Smooth muscle cell (in vitro differentiated cells): ENCODE data around the gene TMEM203. TPM values are rescaled to one million over a fixed set of nuclear protein-coding genes. Genes with fewer than 3 reads are reported as not detected.
A peak's percentile ranks its signal among the peaks of the same experiment; 100 is the strongest.

Experiments used
- DNase-seq: peaks from one replicate; lab custom pipeline; 2025; ENCODE audit not compliant: unreplicated experiment; lab: John Stamatoyannopoulos, UW
- H2AFZ ChIP-seq: fragments of 200-600 bp; sonication (generic); 2 replicates; pipeline ENCODE4 v1.6.0; 2016; ENCODE audit warnings: antibody characterized with exemption, low read depth, mild to moderate bottlenecking
- H3F3A ChIP-seq: fragments of 200-600 bp; sonication (generic); 2 replicates; pipeline ENCODE4 v1.6.0; 2017; ENCODE audit warnings: antibody characterized with exemption, low read depth
- H3K27ac ChIP-seq: fragments of 200-600 bp; sonication (generic); 2 replicates; pipeline ENCODE4 v1.5.1; 2016; ENCODE audit warnings: low read depth, mild to moderate bottlenecking
- H3K27me3 ChIP-seq: fragments of 200-600 bp; sonication (generic); 2 replicates; pipeline ENCODE4 v1.6.1; 2016; ENCODE audit warnings: low read depth, mild to moderate bottlenecking
- H3K36me3 ChIP-seq: fragments of 200-600 bp; sonication (generic); 2 replicates; pipeline ENCODE4 v1.5.1; 2016; ENCODE audit warnings: low read depth
- H3K4me1 ChIP-seq: fragments of 200-600 bp; sonication (generic); 2 replicates; pipeline ENCODE4 v1.5.1; 2016; ENCODE audit warnings: low read depth
- H3K4me2 ChIP-seq: fragments of 200-600 bp; sonication (generic); 2 replicates; pipeline ENCODE4 v1.6.0; 2016; ENCODE audit warnings: mild to moderate bottlenecking
- H3K4me3 ChIP-seq: fragments of 200-600 bp; sonication (generic); 2 replicates; pipeline ENCODE4 v1.5.1; 2016; ENCODE audit warnings: mild to moderate bottlenecking
- H3K79me2 ChIP-seq: fragments of 200-600 bp; sonication (generic); 2 replicates; pipeline ENCODE4 v1.6.0; 2016; ENCODE audit warnings: low read depth, mild to moderate bottlenecking
- H3K9ac ChIP-seq: fragments of 200-600 bp; sonication (generic); 2 replicates; pipeline ENCODE4 v1.6.0; 2016; ENCODE audit warnings: low read depth
- H3K9me3 ChIP-seq: fragments of 200-600 bp; sonication (generic); replicated peaks from 2 replicates; pipeline ENCODE4 v1.5.1; 2016; ENCODE audit warnings: low read depth
- H4K20me1 ChIP-seq: fragments of 200-600 bp; sonication (generic); 2 replicates; pipeline ENCODE4 v1.6.0; 2016; ENCODE audit warnings: low read depth
- WGBS: methylation state at CpG from one replicate; pipeline ENCODE4 v1.1.7; 2016; ENCODE audit warnings: low lambda C conversion rate; 5-methylcytosine and 5-hydroxymethylcytosine counted together
- polyA plus RNA-seq: library from polyadenylated mRNA; unstranded; fragments of >200 nt; fragmentation: Nextera tagmentation; extraction: Ambion mirVana; gene quantifications from 2 replicates; pipeline ENCODE4 v1.2.1, GENCODE V29; 2016
- total RNA-seq: library from RNA; depleted of rRNA; stranded (reverse); fragments of >200 nt; gene quantifications from 2 replicates; pipeline ENCODE4 v1.2.3, GENCODE V29; 2014
- TF ChIP-seq, protein P1 (sequence below): fragments of 200-600 bp; sonication (generic); IDR thresholded peaks from 2 replicates; pipeline ENCODE4 v1.5.1; 2017; ENCODE audit warnings: borderline replicate concordance, mild to moderate bottlenecking, antibody characterized with exemption; ENCODE audit not compliant: insufficient read depth, poor library complexity, severe bottlenecking

The TMEM203 gene
- total and polyA plus RNA-seq, 2 experiments from 2014 or later: 31.0 to 55.1 TPM

DNA sequence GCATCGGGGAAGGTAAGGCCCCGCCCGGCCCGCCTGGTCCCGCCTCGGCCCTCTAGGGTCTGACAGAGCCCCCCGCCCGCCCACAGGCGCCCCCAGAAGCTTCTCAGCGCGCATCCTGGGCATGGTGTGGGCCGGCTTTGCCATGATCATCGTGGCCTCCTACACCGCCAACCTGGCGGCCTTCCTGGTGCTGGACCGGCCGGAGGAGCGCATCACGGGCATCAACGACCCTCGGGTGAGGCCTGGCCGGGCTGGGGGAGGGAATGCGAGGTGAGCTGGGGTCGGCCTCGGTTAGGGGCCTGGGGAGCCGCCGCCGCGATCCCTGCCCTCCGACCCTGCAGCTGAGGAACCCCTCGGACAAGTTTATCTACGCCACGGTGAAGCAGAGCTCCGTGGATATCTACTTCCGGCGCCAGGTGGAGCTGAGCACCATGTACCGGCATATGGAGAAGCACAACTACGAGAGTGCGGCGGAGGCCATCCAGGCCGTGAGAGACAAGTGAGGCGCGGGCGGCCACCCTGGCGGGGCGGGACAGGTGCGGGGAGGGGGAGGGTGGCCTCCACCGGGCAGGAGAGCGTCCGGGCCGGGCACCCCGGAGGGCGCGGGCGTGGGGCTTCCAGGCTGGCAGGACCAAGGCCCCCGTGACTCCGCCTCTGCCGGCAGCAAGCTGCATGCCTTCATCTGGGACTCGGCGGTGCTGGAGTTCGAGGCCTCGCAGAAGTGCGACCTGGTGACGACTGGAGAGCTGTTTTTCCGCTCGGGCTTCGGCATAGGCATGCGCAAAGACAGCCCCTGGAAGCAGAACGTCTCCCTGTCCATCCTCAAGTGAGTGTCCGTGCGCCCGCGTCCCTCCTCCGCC is 42.7 kb downstream of the TMEM203 start:
- no peak for DNase-seq
- no peaks in the 10 kb centered on the region for H3F3A ChIP-seq
- no peaks in the 10 kb centered on the region for H3K9me3 ChIP-seq
- no peaks in the 10 kb centered on the region for H3K4me1 ChIP-seq
- H2AFZ ChIP-seq: no peak overlapping the region
- TF ChIP-seq, protein P1, sequence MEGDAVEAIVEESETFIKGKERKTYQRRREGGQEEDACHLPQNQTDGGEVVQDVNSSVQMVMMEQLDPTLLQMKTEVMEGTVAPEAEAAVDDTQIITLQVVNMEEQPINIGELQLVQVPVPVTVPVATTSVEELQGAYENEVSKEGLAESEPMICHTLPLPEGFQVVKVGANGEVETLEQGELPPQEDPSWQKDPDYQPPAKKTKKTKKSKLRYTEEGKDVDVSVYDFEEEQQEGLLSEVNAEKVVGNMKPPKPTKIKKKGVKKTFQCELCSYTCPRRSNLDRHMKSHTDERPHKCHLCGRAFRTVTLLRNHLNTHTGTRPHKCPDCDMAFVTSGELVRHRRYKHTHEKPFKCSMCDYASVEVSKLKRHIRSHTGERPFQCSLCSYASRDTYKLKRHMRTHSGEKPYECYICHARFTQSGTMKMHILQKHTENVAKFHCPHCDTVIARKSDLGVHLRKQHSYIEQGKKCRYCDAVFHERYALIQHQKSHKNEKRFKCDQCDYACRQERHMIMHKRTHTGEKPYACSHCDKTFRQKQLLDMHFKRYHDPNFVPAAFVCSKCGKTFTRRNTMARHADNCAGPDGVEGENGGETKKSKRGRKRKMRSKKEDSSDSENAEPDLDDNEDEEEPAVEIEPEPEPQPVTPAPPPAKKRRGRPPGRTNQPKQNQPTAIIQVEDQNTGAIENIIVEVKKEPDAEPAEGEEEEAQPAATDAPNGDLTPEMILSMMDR: no peak
- 11% methylated on average over 66 of the region's 74 CpGs for WGBS
- H3K4me2 ChIP-seq: peak overlapping the region; percentile 67
- H3K4me3 ChIP-seq: peak overlapping the region; percentile 13
- no peaks in the 10 kb centered on the region for H3K36me3 ChIP-seq
- H3K9ac ChIP-seq: no peak overlapping the region
- no peak overlapping the region for H3K27ac ChIP-seq
- H3K27me3 ChIP-seq: peaks cover 100% of the 10 kb centered on the region
- H4K20me1 ChIP-seq: no peaks in the 10 kb centered on the region
- H3K79me2 ChIP-seq: no peaks in the 10 kb centered on the region

DNA sequence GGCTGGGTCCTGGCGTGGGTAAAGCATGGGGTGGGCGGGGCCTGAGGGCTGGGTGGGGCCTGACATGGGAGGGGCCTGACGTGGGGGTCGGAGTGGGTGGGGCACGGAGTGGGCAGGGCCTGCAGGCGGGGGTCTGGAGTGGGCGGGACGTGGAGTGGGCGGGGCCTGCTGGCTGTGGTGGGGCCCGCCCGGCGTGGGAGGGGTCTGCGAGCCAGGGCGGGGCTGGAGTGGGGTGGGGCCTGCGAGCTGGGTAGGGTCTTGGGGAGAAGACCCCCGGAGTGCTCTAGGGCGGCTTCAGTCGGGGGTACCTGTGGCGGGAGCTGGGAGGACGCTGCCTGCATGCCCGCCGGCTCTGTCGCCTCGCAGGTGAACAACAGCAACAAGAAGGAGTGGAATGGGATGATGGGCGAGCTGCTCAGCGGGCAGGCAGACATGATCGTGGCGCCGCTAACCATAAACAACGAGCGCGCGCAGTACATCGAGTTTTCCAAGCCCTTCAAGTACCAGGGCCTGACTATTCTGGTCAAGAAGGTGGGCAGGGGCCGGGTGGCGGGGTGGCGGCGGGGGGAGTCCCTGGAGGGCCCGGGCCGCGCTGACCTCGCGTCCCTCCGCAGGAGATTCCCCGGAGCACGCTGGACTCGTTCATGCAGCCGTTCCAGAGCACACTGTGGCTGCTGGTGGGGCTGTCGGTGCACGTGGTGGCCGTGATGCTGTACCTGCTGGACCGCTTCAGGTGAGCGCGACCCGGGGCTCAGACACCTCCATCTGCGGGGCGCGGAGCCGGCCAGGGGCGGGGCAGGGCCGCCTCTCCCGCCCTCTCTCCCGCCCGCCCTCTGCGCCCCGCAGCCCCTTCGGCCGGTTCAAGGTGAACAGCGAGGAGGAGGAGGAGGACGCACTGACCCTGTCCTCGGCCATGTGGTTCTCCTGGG is 43.6 kb downstream of the TMEM203 start:
- Histone ChIP-seq H3K9ac (no peak overlapping the region), H3K4me2 (no peak overlapping the region)
- TF ChIP-seq, protein P1: no peak

DNA sequence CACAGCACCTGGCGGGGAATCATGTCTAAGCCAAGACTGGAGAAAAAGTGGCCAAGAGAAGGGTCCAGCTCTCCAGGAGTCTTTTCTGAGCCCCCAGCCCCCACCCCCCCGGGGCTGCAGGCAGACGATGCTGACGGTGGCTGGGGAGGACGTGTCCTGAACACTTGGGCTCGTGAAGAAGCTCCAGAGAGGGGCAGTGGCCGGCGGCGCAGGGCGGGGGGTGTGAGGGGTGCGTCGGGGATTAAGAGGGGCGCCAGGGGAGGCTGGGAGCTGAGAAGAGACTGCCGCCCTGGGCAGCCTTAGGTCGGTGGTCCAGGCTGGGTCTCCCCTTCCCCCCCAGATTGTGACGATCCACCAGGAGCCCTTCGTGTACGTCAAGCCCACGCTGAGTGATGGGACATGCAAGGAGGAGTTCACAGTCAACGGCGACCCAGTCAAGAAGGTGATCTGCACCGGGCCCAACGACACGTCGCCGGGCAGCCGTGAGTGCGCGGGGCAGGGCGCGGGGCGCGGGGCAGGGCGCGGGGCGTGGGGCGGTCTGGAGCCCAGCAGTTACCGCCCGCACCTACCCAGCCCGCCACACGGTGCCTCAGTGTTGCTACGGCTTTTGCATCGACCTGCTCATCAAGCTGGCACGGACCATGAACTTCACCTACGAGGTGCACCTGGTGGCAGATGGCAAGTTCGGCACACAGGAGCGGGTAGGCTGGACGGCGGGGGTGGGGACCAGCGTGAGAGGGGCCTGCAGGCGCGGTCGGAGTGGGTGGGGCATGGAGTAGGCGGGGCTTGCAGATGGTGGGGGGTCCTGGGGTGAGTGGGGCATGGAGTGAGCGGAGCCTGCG is 44.5 kb downstream of the TMEM203 start:
- DNase-seq: no peak
- H3K79me2 ChIP-seq: no peaks in the 10 kb centered on the region
- TF ChIP-seq, protein P1: no peak
- H3K4me3 ChIP-seq: no peak overlapping the region
- H3K4me2 ChIP-seq: no peak overlapping the region
- no peaks in the 10 kb centered on the region for H3K4me1 ChIP-seq
- no peak overlapping the region for H2AFZ ChIP-seq
- no peak overlapping the region for H3K27ac ChIP-seq
- no peaks in the 10 kb centered on the region for H3K9me3 ChIP-seq
- H3K9ac ChIP-seq: no peak overlapping the region
- no peaks in the 10 kb centered on the region for H4K20me1 ChIP-seq
- WGBS: 41% methylated on average over 30 of the region's 56 CpGs
- H3K36me3 ChIP-seq: no peaks in the 10 kb centered on the region
- no peaks in the 10 kb centered on the region for H3F3A ChIP-seq
- H3K27me3 ChIP-seq: peaks cover 100% of the 10 kb centered on the region

More for the DNA sequence above, 43.6 kb downstream of the TMEM203 start:
- WGBS: 12% methylated on average over 30 of the region's 71 CpGs
- no peaks in the 10 kb centered on the region for H3K4me1 ChIP-seq
- no peaks in the 10 kb centered on the region for H4K20me1 ChIP-seq
- peaks cover 100% of the 10 kb centered on the region for H3K27me3 ChIP-seq
- no peaks in the 10 kb centered on the region for H3K9me3 ChIP-seq
- no peaks in the 10 kb centered on the region for H3K36me3 ChIP-seq
- H2AFZ ChIP-seq: no peak overlapping the region
- no peaks in the 10 kb centered on the region for H3K79me2 ChIP-seq
- DNase-seq: no peak
- H3K27ac ChIP-seq: no peak overlapping the region
- no peak overlapping the region for H3K4me3 ChIP-seq
- no peaks in the 10 kb centered on the region for H3F3A ChIP-seq
